ENCODE results near the gene ANKFY1.

ANKFY1 gene

DNA sequence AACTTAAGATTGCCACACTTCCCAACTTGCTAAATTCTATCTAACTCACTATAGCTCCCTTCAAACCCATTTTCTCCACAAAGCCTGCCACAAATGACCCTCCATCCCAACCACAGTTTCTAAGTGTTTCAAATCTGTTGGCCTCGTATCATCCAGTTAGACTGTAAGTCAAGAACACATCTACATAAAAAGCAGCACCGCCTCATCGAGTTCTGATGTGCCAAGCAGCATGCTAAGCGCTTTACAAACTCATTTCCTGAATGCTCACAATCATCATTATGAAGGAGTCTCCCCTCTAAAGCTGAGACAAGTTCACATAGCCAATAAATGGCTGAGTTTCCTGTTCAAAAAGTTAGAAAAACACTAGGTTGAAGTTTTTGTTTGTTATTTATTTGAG lies 9.2 kb upstream of the ANKFY1 start:
- DNase-seq: no peak
- ChIA-PET POLR2A (no interaction called here), CTCF (interaction anchor here (1.2 kb wide), 1 partner anchor 9 kb away, joined by 3 read pairs; no protein-coding TSS in a partner anchor)
- Histone ChIP-seq H3K9me3 (ENCODE audit: control extremely low read depth in 1 of 5, control insufficient read depth in 4 of 5, insufficient read depth in 2 of 5, low read depth in 1 of 5, low read length in 4 of 5) (no peaks in the 10 kb centered on the region), H3K36me3 (ENCODE audit: control insufficient read depth in 4 of 4, insufficient read depth in 4 of 4, low read length in 3 of 4) (peaks cover 5 to 34% (median 23%) of the 10 kb centered on the region in 4 experiments), H3K27me3 (replicated peaks in 2 of 5; ENCODE audit: control insufficient read depth in 4 of 5, insufficient read depth in 5 of 5, low read length in 4 of 5) (no peaks in the 10 kb centered on the region), H3K4me1 (ENCODE audit: control extremely low read depth in 1 of 4, control insufficient read depth in 4 of 4, insufficient read depth in 4 of 4, low read length in 3 of 4) (no peaks in the 10 kb centered on the region), H3K27ac (ENCODE audit: insufficient read depth in 1 of 2, low read depth in 1 of 2, low read length in 2 of 2, poor library complexity in 1 of 2, severe bottlenecking in 2 of 2) (no peak overlapping the region), H3K4me3 (ENCODE audit: control insufficient read depth in 1 of 7, extremely low read depth in 1 of 7, insufficient read depth in 4 of 7, low read depth in 2 of 7, low read length in 6 of 7) (no peak overlapping the region)
- 92% methylated on average over 4 of the region's 4 CpGs for WGBS (ENCODE audit: insufficient coverage)

GRCh38 chr17:4272213-4272971 lies 8.6 kb upstream of the ANKFY1 start:
- Histone ChIP-seq H3K36me3 (ENCODE audit: control insufficient read depth in 4 of 4, insufficient read depth in 4 of 4, low read length in 3 of 4) (peaks cover 5 to 37% (median 24%) of the 10 kb centered on the region in 4 experiments), H3K27me3 (replicated peaks in 2 of 5; ENCODE audit: control insufficient read depth in 4 of 5, insufficient read depth in 5 of 5, low read length in 4 of 5) (no peaks in the 10 kb centered on the region), H3K9me3 (ENCODE audit: control extremely low read depth in 1 of 5, control insufficient read depth in 4 of 5, insufficient read depth in 2 of 5, low read depth in 1 of 5, low read length in 4 of 5) (no peaks in the 10 kb centered on the region), H3K27ac (ENCODE audit: insufficient read depth in 1 of 2, low read depth in 1 of 2, low read length in 2 of 2, poor library complexity in 1 of 2, severe bottlenecking in 2 of 2) (no peak overlapping the region), H3K4me1 (ENCODE audit: control extremely low read depth in 1 of 4, control insufficient read depth in 4 of 4, insufficient read depth in 4 of 4, low read length in 3 of 4) (no peaks in the 10 kb centered on the region), H3K4me3 (ENCODE audit: control insufficient read depth in 1 of 7, extremely low read depth in 1 of 7, insufficient read depth in 4 of 7, low read depth in 2 of 7, low read length in 6 of 7) (no peak overlapping the region)
- POLR2A ChIA-PET: no interaction called here
- DNase-seq: no peak
- WGBS (ENCODE audit: insufficient coverage): 75% methylated on average over 2 of the region's 6 CpGs
- CTCF ChIA-PET: interaction anchor here (1.2 kb wide), 1 partner anchor 8 kb away, joined by 3 read pairs; no protein-coding TSS in a partner anchor

DNA sequence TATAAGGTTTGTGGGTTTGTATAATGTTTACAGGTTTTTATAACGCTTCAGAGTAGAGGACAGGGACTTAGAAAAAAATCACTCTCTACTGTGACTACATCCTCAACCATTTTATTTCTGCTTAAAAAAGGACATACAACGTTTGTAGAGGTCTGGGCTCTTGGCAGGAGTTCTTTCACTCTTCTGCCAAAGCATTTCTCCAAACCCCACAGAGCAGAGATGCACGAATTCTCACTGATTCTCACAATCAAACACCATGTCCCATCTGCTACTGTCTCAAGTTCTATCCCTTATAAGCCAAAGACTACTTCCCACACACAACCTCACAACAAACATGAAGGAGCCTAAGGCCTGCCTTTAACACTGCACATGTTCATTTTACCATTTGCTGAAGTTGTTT lies 7.0 kb upstream of the ANKFY1 start:
- no peak for DNase-seq
- H3K4me3 ChIP-seq (ENCODE audit: control insufficient read depth in 1 of 7, extremely low read depth in 1 of 7, insufficient read depth in 4 of 7, low read depth in 2 of 7, low read length in 6 of 7): no peak overlapping the region
- H3K9me3 ChIP-seq (ENCODE audit: control extremely low read depth in 1 of 5, control insufficient read depth in 4 of 5, insufficient read depth in 2 of 5, low read depth in 1 of 5, low read length in 4 of 5): no peaks in the 10 kb centered on the region
- WGBS (ENCODE audit: insufficient coverage): 93% methylated on average over 2 of the region's 3 CpGs
- CTCF ChIA-PET: no interaction called here
- H3K36me3 ChIP-seq (ENCODE audit: control insufficient read depth in 4 of 4, insufficient read depth in 4 of 4, low read length in 3 of 4): peaks cover 5 to 30% (median 17%) of the 10 kb centered on the region in 4 experiments
- H3K27ac ChIP-seq (ENCODE audit: insufficient read depth in 1 of 2, low read depth in 1 of 2, low read length in 2 of 2, poor library complexity in 1 of 2, severe bottlenecking in 2 of 2): no peak overlapping the region
- no peaks in the 10 kb centered on the region for H3K4me1 ChIP-seq (ENCODE audit: control extremely low read depth in 1 of 4, control insufficient read depth in 4 of 4, insufficient read depth in 4 of 4, low read length in 3 of 4)
- POLR2A ChIA-PET: no interaction called here
- no peaks in the 10 kb centered on the region for H3K27me3 ChIP-seq (replicated peaks in 2 of 5; ENCODE audit: control insufficient read depth in 4 of 5, insufficient read depth in 5 of 5, low read length in 4 of 5)

DNA sequence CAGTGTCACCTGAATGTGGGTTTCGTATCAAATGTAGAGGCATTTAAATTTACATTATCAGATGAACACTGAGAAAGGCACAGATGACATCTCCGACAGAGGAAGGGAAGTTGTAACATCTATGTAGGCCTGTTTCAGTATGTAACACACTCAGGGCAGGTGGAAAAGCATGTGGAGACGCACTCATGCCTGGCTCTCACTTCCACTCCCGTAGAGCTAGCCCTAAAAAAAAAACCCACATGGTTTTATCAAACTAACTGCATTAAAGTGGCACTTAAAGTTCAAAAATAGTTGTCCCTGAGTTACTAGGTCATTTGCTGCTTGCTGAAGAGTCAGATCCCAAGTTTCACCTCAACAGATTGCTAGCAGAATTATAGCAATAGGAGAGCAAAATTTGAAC lies 6.1 kb upstream of the ANKFY1 start:
- H3K4me1 ChIP-seq (ENCODE audit: control extremely low read depth in 1 of 4, control insufficient read depth in 4 of 4, insufficient read depth in 4 of 4, low read length in 3 of 4): no peaks in the 10 kb centered on the region
- WGBS (ENCODE audit: insufficient coverage): 100% methylated on average over 4 of the region's 4 CpGs
- H3K9me3 ChIP-seq (ENCODE audit: control extremely low read depth in 1 of 5, control insufficient read depth in 4 of 5, insufficient read depth in 2 of 5, low read depth in 1 of 5, low read length in 4 of 5): no peaks in the 10 kb centered on the region
- H3K27me3 ChIP-seq (replicated peaks in 2 of 5; ENCODE audit: control insufficient read depth in 4 of 5, insufficient read depth in 5 of 5, low read length in 4 of 5): no peaks in the 10 kb centered on the region
- DNase-seq: no peak
- no peak overlapping the region for H3K4me3 ChIP-seq (ENCODE audit: control insufficient read depth in 1 of 7, extremely low read depth in 1 of 7, insufficient read depth in 4 of 7, low read depth in 2 of 7, low read length in 6 of 7)
- peaks cover 5 to 30% (median 14%) of the 10 kb centered on the region in 4 experiments for H3K36me3 ChIP-seq (ENCODE audit: control insufficient read depth in 4 of 4, insufficient read depth in 4 of 4, low read length in 3 of 4)
- H3K27ac ChIP-seq (ENCODE audit: insufficient read depth in 1 of 2, low read depth in 1 of 2, low read length in 2 of 2, poor library complexity in 1 of 2, severe bottlenecking in 2 of 2): no peak overlapping the region
- POLR2A ChIA-PET: no interaction called here
- CTCF ChIA-PET: no interaction called here

DNA sequence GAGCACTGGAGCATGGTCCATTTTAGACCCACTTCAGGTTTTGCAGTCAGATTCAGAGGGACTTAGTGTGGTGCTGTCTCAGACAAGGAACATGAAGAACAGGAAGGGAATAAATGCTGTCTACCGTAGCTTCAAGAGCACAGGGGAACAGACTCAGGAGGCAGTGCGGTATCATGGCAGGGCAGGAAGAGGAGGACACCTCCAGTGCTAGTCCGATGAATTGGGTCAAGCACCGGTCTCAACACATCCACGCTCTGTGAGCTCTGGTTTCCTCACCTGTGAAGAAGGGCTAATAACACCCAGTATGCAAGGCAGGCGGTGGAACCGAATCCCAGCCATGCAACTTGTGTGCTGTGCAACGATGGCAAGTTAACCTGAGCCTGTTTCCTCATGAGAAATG lies 3.6 kb upstream of the ANKFY1 start:
- H3K9me3 ChIP-seq (ENCODE audit: control extremely low read depth in 1 of 5, control insufficient read depth in 4 of 5, insufficient read depth in 2 of 5, low read depth in 1 of 5, low read length in 4 of 5): no peaks in the 10 kb centered on the region
- H3K36me3 ChIP-seq (ENCODE audit: control insufficient read depth in 4 of 4, insufficient read depth in 4 of 4, low read length in 3 of 4): peaks cover 5 to 30% (median 12%) of the 10 kb centered on the region in 4 experiments
- H3K27ac ChIP-seq (ENCODE audit: insufficient read depth in 1 of 2, low read depth in 1 of 2, low read length in 2 of 2, poor library complexity in 1 of 2, severe bottlenecking in 2 of 2): no peak overlapping the region
- no peak for DNase-seq
- POLR2A ChIA-PET: interaction anchor here (0.6 kb wide), 1 partner anchor 87 kb away, joined by 3 read pairs; no protein-coding TSS in a partner anchor
- WGBS (ENCODE audit: insufficient coverage): 97% methylated on average over 8 of the region's 8 CpGs
- peaks cover 10 to 17% (median 14%) of the 10 kb centered on the region in 4 experiments for H3K4me1 ChIP-seq (ENCODE audit: control extremely low read depth in 1 of 4, control insufficient read depth in 4 of 4, insufficient read depth in 4 of 4, low read length in 3 of 4)
- H3K4me3 ChIP-seq (ENCODE audit: control insufficient read depth in 1 of 7, extremely low read depth in 1 of 7, insufficient read depth in 4 of 7, low read depth in 2 of 7, low read length in 6 of 7): no peak overlapping the region
- CTCF ChIA-PET: interaction anchor here (0.9 to 2.4 kb wide), 2 partner anchors 17 to 39 kb away, joined by 3 to 5 read pairs; no protein-coding TSS in a partner anchor
- H3K27me3 ChIP-seq (replicated peaks in 2 of 5; ENCODE audit: control insufficient read depth in 4 of 5, insufficient read depth in 5 of 5, low read length in 4 of 5): no peaks in the 10 kb centered on the region

DNA sequence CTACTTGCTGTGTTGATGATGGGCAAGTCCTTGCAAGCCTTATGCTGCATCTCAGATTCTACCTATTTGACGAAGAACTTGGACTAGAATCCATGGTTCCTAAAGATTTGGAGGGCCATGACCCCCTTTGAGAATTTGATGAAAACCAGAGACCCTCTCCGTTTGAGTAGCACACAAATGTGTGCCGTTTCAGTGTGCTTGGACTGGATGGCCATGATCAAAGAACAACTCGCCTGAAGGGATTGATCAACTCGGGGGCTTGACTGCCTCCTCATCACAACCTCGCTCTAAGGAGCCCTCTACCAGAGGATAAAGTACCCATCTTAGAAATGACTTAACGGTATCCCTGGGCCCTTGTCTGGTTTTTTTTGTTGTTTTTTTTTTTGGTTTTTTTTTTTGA lies 2.8 kb upstream of the ANKFY1 start:
- Histone ChIP-seq H3K27ac (ENCODE audit: insufficient read depth in 1 of 2, low read depth in 1 of 2, low read length in 2 of 2, poor library complexity in 1 of 2, severe bottlenecking in 2 of 2) (no peak overlapping the region), H3K4me3 (ENCODE audit: control insufficient read depth in 1 of 7, extremely low read depth in 1 of 7, insufficient read depth in 4 of 7, low read depth in 2 of 7, low read length in 6 of 7) (no peak overlapping the region), H3K36me3 (ENCODE audit: control insufficient read depth in 4 of 4, insufficient read depth in 4 of 4, low read length in 3 of 4) (peaks cover 5 to 28% (median 10%) of the 10 kb centered on the region in 4 experiments), H3K9me3 (ENCODE audit: control extremely low read depth in 1 of 5, control insufficient read depth in 4 of 5, insufficient read depth in 2 of 5, low read depth in 1 of 5, low read length in 4 of 5) (no peaks in the 10 kb centered on the region), H3K4me1 (ENCODE audit: control extremely low read depth in 1 of 4, control insufficient read depth in 4 of 4, insufficient read depth in 4 of 4, low read length in 3 of 4) (peaks cover 10 to 18% (median 15%) of the 10 kb centered on the region in 4 experiments), H3K27me3 (replicated peaks in 2 of 5; ENCODE audit: control insufficient read depth in 4 of 5, insufficient read depth in 5 of 5, low read length in 4 of 5) (no peaks in the 10 kb centered on the region)
- ChIA-PET POLR2A (interaction anchor here (0.5 kb wide), 1 partner anchor 105 kb away, joined by 3 read pairs; no protein-coding TSS in a partner anchor), CTCF (interaction anchor here (0.9 to 2.4 kb wide), 3 partner anchors 9 to 40 kb away, joined by 3 to 5 read pairs (median 3); no protein-coding TSS in a partner anchor)
- no peak for DNase-seq
- WGBS (ENCODE audit: insufficient coverage): 83% methylated on average over 4 of the region's 7 CpGs

DNA sequence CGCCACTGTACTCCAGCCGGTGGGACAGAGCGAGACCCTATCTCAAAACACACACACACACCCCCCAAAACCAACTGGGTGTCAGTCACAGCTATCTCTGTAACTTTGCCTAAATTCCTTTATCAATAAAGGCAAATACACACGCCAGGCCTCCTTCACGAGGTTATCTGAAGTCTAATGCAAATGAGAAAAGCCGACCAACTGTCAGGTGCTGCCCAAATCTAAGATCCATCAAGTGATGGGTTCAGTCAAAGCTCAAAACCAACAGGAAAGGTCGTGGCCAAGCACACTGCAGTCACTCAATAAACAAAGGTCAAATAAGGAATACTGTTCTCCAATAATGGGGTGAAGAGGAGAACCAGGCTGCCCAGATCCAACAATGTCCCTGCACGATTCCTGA lies 1.1 kb downstream of the ANKFY1 start:
- H3K27ac ChIP-seq (ENCODE audit: insufficient read depth in 1 of 2, low read depth in 1 of 2, low read length in 2 of 2, poor library complexity in 1 of 2, severe bottlenecking in 2 of 2): peak overlapping the region; percentile 85 to 88
- H3K4me1 ChIP-seq (ENCODE audit: control extremely low read depth in 1 of 4, control insufficient read depth in 4 of 4, insufficient read depth in 4 of 4, low read length in 3 of 4): peaks cover 10 to 18% (median 15%) of the 10 kb centered on the region in 4 experiments
- H3K36me3 ChIP-seq (ENCODE audit: control insufficient read depth in 4 of 4, insufficient read depth in 4 of 4, low read length in 3 of 4): peaks cover 0 to 21% (median 12%) of the 10 kb centered on the region in 4 experiments
- 63% methylated on average over 5 of the region's 8 CpGs for WGBS (ENCODE audit: insufficient coverage)
- H3K9me3 ChIP-seq (ENCODE audit: control extremely low read depth in 1 of 5, control insufficient read depth in 4 of 5, insufficient read depth in 2 of 5, low read depth in 1 of 5, low read length in 4 of 5): peaks cover 0 to 17% (median 5%) of the 10 kb centered on the region in 5 experiments
- DNase-seq: no peak
- POLR2A ChIA-PET: interaction anchor here (0.5 to 0.6 kb wide), 2 partner anchors 25 to 1913 kb away, joined by 3 to 4 read pairs; no protein-coding TSS in a partner anchor
- H3K27me3 ChIP-seq (replicated peaks in 2 of 5; ENCODE audit: control insufficient read depth in 4 of 5, insufficient read depth in 5 of 5, low read length in 4 of 5): no peaks in the 10 kb centered on the region
- peak overlapping the region in 6 of 7 experiments; percentile 80 to 96 (median 92) for H3K4me3 ChIP-seq (ENCODE audit: control insufficient read depth in 1 of 7, extremely low read depth in 1 of 7, insufficient read depth in 4 of 7, low read depth in 2 of 7, low read length in 6 of 7)
- CTCF ChIA-PET: interaction anchor here (1.3 to 4.9 kb wide), 3 partner anchors 12 to 47 kb away, joined by 3 to 20 read pairs (median 4); no protein-coding TSS in a partner anchor
